ENCODE results near the gene VIL1. TPM values are rescaled to one million over a fixed set of nuclear protein-coding genes. Genes with fewer than 3 reads are reported as not detected.

VIL1 gene
- total RNA-seq, 1 experiment from 2014 or later: 0.18 TPM

DNA sequence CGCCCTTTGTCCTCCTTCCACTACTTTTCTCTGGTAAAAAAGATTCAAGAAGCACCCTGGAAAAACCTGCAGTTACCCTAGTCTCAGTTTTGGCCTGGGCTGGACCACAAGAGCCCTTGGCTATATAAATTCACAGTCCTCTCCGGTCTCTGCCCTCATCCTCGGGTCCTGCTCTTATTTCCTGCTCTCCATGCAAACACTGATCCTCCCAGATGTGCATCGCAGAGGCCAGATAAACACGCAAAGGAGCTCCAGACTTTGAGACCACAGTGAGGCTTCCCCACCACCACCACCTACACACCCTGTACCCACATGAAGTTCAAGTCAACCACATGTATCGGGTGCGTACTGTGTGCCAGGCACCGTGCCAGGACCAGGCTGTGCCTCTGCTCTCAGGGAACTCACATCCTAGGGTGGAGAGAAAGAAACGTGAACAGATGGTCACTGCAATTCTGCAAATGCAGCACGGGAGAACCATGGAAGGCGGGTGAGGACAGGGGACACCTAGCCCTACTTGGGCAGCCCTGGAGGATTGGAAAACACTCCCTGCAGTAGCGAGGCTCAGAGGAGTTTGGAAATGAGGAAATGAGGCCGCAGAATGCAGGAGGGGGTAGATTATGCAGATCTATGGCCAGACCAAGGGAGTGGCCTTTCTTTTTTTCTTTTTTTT is 11.8 kb upstream of the VIL1 start:
- BruUV-seq (replicated peaks): no TSS peak
- Histone ChIP-seq H3K27me3 (ENCODE audit: control insufficient read depth, insufficient read depth, low read length) (no peaks in the 10 kb centered on the region), H3K36me3 (ENCODE audit: control insufficient read depth, insufficient read depth, low read length) (no peaks in the 10 kb centered on the region; the same call in 1 of the 2 replicates), H3K4me1 (ENCODE audit: control insufficient read depth, insufficient read depth, low read length) (peaks cover 44% of the 10 kb centered on the region), H3K9me3 (ENCODE audit: control insufficient read depth, insufficient read depth, low read depth, low read length) (no peaks in the 10 kb centered on the region), H3K27ac (ENCODE audit: low read length) (peak overlapping the region; percentile 95), H3K4me3 (ENCODE audit: low read depth in 2 of 2, low read length in 2 of 2) (peak overlapping the region; percentile 36 to 61)
- intact Hi-C loops (cut with micrococcal nuclease; ENCODE audit: unreplicated experiment) (loop anchor here (5.0 kb wide), 1 partner anchor 55 kb away; no protein-coding TSS in a partner anchor), in situ Hi-C loops (cut with HindIII; ENCODE audit: low pct_unique_long_range_greater_than_20kb, low sequenced_read_pairs) (no loop called here)
- CTCF ChIA-PET: no interaction called here
- TF ChIP-seq REST (IDR thresholded peaks at IDR 0.05; ENCODE audit: insufficient read depth in 1 of 2, low read depth in 2 of 2, low read length in 1 of 2): no peak
- no peak for TF ChIP-seq SIN3A (IDR thresholded peaks at IDR 0.05; ENCODE audit: borderline replicate concordance, insufficient read depth, low read depth, low read length)
- TF ChIP-seq CTCF (IDR thresholded peaks at IDR 0.05): no peak
- TF ChIP-seq POLR2AphosphoS5 (IDR thresholded peaks at IDR 0.05; ENCODE audit: low read depth, low read length): no peak
- no peak for TF ChIP-seq TCF7L2 (IDR thresholded peaks at IDR 0.05; ENCODE audit: low read depth, low read length)
- peak; percentile 13 for ATAC-seq
- POLR2A ChIA-PET: no interaction called here
- DNase-seq (ENCODE audit: low read depth, low spot score): no peak

- BruUV-seq (replicated peaks): no TSS peak
- Histone ChIP-seq H3K27me3 (ENCODE audit: control insufficient read depth, insufficient read depth, low read length) (no peaks in the 10 kb centered on the region), H3K27ac (ENCODE audit: low read length) (no peak overlapping the region), H3K36me3 (ENCODE audit: control insufficient read depth, insufficient read depth, low read length) (no peaks in the 10 kb centered on the region), H3K4me1 (ENCODE audit: control insufficient read depth, insufficient read depth, low read length) (peaks cover 38% of the 10 kb centered on the region), H3K9me3 (ENCODE audit: control insufficient read depth, insufficient read depth, low read depth, low read length) (no peaks in the 10 kb centered on the region), H3K4me3 (ENCODE audit: low read depth in 2 of 2, low read length in 2 of 2) (no peak overlapping the region)
- CTCF ChIA-PET: interaction anchor here (0.6 kb wide), 2 partner anchors 10 to 136 kb away, joined by 3 to 6 read pairs; no protein-coding TSS in a partner anchor
- intact Hi-C loops (cut with micrococcal nuclease; ENCODE audit: unreplicated experiment) (loop anchor here (5.0 kb wide), 1 partner anchor 55 kb away; no protein-coding TSS in a partner anchor), in situ Hi-C loops (cut with HindIII; ENCODE audit: low pct_unique_long_range_greater_than_20kb, low sequenced_read_pairs) (no loop called here)
- POLR2A ChIA-PET: interaction anchor here (0.7 kb wide), 1 partner anchor 500 kb away, joined by 5 read pairs; no protein-coding TSS in a partner anchor
- DNase-seq (ENCODE audit: low read depth, low spot score) (no peak), ATAC-seq (no peak)
- TF ChIP-seq SIN3A (IDR thresholded peaks at IDR 0.05; ENCODE audit: borderline replicate concordance, insufficient read depth, low read depth, low read length) (no peak), CTCF (IDR thresholded peaks at IDR 0.05) (no peak), REST (IDR thresholded peaks at IDR 0.05; ENCODE audit: insufficient read depth in 1 of 2, low read depth in 2 of 2, low read length in 1 of 2) (no peak), POLR2AphosphoS5 (IDR thresholded peaks at IDR 0.05; ENCODE audit: low read depth, low read length) (no peak), TCF7L2 (IDR thresholded peaks at IDR 0.05; ENCODE audit: low read depth, low read length) (no peak)
These were observed 11.2 kb upstream of the VIL1 start for GRCh38 chr2:218407717-218408116.
